ENCODE data around the gene BIRC5.
"Not testable (repeated sequence)": the region's sequence is repeated elsewhere in the genome, so short reads cannot be mapped to it uniquely, and the experiment has no call there.

BIRC5 gene

DNA sequence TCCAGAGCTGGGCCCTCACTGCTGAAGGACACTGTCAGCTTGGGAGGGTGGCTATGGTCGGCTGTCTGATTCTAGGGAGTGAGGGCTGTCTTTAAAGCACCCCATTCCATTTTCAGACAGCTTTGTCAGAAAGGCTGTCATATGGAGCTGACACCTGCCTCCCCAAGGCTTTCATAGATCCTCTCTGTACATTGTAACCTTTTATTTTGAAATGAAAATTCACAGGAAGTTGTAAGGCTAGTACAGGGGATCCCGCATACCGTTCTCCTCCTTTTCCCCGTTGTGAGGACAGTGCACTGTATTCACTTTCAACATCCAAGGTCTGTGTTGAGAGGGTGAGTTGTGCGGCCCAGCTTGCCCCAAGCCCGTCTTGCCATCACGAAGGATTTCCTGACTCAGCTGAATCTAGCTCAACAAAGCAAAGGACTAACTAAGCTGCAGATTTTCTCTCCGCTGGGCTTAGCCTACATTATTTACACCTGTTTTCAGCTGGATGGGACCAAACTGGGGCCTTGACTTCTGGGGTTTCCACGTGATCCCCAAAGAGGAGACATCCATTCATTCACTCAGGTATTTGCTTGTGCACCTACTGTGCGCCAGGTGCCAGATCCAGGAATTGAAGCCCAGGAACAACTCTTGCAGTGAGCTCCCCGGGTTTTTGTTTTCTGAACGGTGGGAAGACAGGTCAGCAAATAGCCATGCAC is 12.2 kb downstream of the BIRC5 start:
- DNase-seq = no peak

DNA sequence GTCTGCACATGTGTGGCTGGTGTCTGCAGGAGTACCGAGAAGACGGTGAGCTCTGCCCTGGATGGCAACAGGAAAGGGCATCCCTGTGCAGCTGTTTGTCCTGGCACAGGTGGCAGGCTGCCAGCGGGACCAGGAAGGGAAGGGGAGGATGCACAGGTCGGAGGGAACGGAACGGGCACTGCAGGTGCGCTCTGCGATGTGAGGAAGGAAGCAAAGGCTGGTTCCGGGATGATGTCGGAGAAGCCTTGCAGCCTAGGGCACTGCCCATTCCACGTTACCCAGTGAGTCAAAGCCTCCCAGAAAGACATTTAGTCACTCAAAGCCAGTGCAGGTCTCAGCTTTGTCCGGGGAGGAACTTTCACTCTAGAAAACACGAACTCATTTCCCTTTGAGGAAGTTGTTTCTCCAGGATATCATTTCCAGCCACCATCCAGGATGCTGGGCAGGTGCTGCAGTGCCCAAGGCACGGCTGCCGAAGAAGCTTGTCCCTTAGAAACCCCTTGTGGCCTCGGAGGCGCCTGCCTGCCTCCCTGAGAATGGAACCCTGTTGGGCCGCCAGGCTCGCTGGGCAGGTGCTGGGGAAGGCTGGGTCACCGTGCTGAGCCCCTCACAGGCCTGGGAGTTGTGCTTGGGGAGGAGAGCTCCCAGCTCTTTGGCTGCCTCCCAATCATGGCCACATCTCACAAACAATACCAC is 12.9 kb downstream of the BIRC5 start:
- DNase-seq = no peak

GRCh38 chr17:78227455-78227916 is 13.4 kb downstream of the BIRC5 start:
- no peak for DNase-seq

GRCh38 chr17:78228176-78228575 is 14.1 kb downstream of the BIRC5 start:
- no peak for DNase-seq

- no peak for DNase-seq
These were observed 16.4 kb downstream of the BIRC5 start for GRCh38 chr17:78230252-78230962.

DNA sequence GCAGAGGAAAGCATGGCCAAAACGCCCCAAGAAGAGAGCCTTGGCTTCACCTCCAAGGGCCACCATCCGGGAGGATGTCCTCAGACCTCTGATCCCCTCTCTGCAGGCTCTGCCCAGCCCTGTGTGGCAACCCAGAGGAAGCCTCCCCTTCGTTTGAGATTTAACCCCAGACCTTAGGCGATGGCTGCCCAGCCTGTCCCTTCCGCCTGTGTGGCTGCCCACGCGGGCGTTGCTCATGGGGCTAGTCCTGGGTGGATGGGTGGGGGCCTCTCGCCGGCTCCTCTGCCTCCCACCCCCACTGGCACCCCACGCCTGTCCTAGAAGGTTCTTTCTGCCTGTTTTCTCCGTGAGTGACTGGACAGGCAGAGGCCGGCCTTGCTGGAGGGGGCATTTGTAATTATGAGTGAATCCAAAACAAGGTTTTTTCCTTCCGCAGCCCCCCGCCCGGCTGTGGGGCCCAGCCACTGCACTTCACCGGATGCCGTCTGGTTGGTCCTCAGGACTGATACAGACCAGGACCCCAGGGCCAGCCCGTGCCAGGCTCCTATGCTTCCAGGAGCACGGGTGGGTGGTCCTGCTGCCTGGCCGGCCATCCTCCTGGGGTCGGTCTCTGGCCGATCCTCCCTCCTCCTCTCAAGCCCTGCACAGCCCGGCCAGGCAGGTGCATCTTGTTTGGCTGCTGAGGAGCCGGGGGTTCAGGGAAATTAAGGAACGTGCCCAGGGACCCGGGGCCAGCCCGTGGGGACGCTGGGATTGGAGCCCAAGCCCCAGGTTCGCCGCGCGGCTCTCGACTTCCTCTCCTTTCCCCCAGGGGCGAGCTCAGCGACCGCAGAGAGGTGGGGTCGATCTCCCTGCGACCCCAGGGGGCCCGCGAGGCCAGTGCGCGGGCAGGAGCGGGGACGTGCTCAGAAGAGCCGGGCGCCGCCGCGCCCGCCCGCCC is 17.2 kb downstream of the BIRC5 start, which contains the start of gene TMEM235:
Gene TMEM235, plus strand, starts transcription at position 636 of the 940 bp plus-strand sequence. CDS start 393 bp downstream, outside the sequence.
- no peak for DNase-seq

DNA sequence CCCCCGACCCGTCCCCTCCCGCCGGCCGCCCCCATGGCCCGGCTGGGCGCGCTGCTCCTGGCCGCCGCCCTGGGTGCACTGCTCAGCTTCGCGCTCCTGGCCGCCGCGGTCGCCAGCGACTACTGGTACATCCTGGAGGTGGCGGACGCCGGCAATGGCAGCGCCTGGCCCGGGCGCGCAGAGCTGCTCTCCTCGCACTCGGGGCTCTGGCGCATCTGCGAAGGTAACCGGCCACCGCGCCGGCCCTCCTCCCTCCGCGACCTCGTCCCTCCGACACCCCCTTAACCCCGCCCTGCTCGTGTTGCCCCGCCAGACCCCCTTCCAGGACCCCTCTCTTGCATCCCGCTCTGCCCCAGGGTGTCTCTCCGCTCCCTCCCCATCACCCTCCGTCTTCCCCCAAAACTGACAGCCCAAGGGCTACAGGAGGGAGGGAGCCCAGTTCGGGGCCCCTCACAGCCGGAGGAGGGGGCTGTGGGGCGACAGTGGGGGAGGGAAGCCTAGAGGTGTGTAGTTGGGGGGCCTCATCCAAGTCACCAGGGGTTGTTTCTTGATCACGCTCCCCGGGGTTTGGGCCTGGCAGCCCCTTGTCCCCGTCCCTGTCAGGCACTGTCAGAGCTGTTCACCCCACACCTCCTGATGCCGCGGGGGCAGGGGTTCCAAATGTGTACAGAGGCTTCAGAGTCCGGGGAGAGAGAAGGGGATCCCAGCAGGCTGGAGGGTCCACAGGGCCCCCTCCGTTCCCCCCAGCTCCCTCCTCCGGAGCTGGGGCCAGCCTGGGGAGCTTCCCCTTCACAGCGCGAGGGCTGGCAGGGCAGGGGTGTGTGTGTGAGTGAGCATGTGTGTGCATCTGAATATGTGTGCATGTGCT is 18.2 kb downstream of the BIRC5 start:
- no peak for DNase-seq

DNA sequence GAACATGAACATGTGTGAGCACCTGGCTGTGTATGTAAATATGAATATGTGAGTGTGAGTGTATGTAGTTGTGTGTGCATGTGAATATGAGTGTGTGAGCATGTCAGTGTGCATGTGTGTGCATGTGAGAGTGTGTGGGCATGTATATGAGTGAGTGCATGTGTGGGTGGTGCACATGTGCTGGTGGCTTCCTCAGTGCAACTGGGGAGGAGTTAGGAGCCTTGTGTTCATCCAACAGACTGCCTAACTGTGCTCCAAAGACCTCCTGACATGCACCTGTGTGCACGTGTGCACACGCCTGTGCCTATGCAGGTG is 18.8 kb downstream of the BIRC5 start:
- DNase-seq = no peak

DNA sequence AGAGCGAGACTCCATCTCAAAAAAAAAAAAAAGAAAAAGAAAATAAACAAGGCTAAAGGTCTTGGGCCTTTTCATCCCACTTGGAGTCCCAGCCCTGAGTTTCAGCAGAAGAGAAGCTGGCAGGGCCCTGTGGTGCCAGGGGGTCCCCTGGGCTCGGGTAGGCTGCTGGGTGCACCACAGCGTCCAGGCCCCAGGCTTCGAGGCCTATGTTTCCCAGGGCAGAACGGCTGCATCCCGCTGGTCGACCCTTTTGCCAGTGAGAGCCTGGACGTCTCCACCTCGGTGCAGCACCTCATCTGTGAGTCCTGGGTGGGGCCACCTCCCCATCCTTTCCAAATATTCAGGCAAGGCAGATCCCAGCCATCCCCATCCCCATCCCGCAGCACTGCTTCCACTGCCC is 19.6 kb downstream of the BIRC5 start:
- no peak for DNase-seq

- DNase-seq = no peak
These were observed 20.3 kb downstream of the BIRC5 start for GRCh38 chr17:78234261-78234865.

- DNase-seq = not testable (repeated sequence)
These were observed 21.0 kb downstream of the BIRC5 start for GRCh38 chr17:78235022-78235421.

DNA sequence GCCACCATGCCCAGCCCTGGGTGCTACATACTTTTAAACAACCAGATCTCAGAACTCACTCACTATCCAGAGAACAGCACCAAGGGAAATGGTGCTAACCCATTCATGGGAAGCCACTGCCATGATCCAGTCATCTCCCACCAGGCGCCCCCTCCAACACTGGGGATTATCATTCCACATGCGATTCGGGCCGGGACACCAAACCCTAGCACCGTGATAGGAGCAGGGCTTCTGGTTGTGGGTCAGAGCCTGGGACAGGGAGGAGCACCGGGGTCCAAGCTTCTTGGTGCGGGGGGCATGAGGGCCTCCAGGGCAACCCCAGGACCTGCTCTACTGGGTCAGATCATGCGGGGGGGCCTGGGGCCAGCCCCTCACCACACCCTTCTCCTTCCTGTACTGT is 21.8 kb downstream of the BIRC5 start:
- DNase-seq = no peak

GRCh38 chr17:78236362-78237127 is 22.5 kb downstream of the BIRC5 start:
- no peak for DNase-seq

GRCh38 chr17:78237401-78238012 is 23.5 kb downstream of the BIRC5 start:
- no peak for DNase-seq

DNA sequence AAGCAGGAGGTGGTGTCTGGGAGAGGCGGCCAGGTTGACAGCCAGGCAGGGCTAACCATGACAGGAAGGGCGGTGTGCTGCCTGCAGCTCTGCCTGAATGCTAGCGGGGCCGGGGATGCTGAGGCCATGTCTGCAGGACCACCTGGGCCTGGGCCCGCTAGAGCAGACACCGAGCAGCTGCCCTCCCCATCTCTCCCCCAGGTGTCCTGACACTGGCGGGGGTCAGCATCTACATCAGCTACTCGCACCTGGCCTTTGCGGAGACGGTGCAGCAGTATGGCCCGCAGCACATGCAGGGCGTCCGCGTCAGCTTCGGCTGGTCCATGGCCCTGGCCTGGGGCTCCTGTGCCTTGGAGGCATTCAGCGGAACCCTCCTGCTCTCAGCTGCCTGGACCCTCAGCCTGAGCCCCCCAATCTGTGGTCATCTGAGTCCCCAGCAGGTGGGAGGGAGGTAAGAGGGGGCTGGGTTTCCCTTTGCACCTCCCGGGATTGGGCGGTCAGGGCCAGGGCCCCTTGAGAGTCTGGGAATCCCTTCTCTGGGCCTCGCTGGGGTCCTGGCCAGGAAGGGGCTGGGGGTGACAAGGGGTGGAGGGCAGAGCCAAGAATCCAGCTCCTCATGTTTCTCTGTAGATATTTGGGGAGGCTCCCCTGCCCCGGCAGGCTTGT is 24.9 kb downstream of the BIRC5 start:
- no peak for DNase-seq

GRCh38 chr17:78239489-78239931 is 25.5 kb downstream of the BIRC5 start:
- no peak for DNase-seq

DNA sequence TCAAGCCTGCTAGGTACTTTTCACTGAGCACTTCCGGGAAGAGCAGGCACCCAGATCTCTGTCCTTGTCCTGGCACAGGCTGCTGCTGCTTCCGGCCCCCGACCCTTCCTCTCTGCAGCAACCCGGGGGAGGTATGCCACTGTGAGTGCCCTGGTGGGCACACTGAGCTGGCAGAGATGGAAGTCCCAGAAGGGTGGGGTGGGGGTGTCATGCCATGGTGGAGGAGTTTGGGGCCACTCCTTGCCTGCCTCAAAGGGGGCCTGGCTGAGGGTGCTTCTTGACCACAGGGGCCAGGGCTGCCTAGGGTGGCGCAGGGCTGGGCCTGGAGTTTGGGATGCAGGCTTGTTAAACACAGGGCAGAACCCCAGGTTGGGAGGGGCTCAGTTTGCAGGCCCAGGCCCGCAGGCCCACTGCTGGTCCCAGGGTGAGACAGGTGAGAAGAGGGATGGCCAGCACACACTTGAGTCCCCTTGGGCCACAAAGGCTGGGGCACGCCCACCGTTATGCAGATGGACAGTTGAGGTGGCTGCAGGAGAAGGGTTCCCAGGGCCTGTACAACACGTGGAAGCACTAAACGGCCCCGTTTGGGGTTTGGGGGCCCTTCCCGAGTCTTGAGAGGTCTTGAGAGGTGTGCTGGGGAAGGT is 26.1 kb downstream of the BIRC5 start:
- DNase-seq = no peak

- DNase-seq = no peak
These were observed 26.8 kb downstream of the BIRC5 start for GRCh38 chr17:78240839-78241238.
